HCT116 (cell line): Measurements from ENCODE around the gene ASPHD2. TPM values are rescaled to one million over a fixed set of nuclear protein-coding genes. Genes with fewer than 3 reads are reported as not detected.

Experiments used
- ATAC-seq: fragments of 200-7000 bp; cut with Tn5 transposase; 2 replicates; pipeline ENCODE4 v1.9.1; 2020; ENCODE audit warnings: mild to moderate bottlenecking, moderate library complexity
- BruUV-seq: library from RNA; stranded (reverse); fragments of 400-500 nt; replicated peaks from 2 replicates; lab custom pipeline; 2021; lab: Mats Ljungman, UMichigan
- CTCF ChIA-PET: fragments of 300-600 bp; sonication (Branson Sonifier 250); formaldehyde crosslinking; loops from one replicate; lab custom pipeline; 2021; ENCODE audit warnings: antibody characterized with exemption; lab: Charles Lee
- POLR2A ChIA-PET: fragments of 300-600, 350-600 bp; sonication (Branson Sonifier 250); formaldehyde crosslinking; loops from one replicate; lab custom pipeline; 2021; ENCODE audit warnings: antibody characterized with exemption; lab: Charles Lee
- RAD21 ChIA-PET, 2 experiments: fragments of 300-600 bp; sonication (Branson Sonifier 250); formaldehyde crosslinking; loops; one replicate each; lab custom pipeline; 2023; ENCODE audit warnings: low total read pairs in 2 of 2; ENCODE audit not compliant: uncharacterized antibody in 2 of 2, unreplicated experiment in 2 of 2, low non-redundant PET in 1 of 2; lab: Charles Lee
- DNase-seq: peaks from one replicate; pipeline ENCODE4 v3.0.0-alpha.2; 2010; ENCODE audit warnings: low read depth, low spot score
- H2AFZ ChIP-seq: fragments of 200-600 bp; shearing (Covaris generic), sonication (generic); 2 replicates; pipeline ENCODE4 v1.6.1; 2017; ENCODE audit warnings: low read depth, mixed run types, mixed read lengths, antibody characterized with exemption, low read length; ENCODE audit not compliant: poor library complexity, severe bottlenecking
- H3K27ac ChIP-seq: 2 replicates; pipeline ENCODE4 v1.5.1; 2012; ENCODE audit warnings: low read depth, low read length
- H3K27me3 ChIP-seq: fragments of 200-600 bp; sonication (generic); 2 replicates; pipeline ENCODE4 v1.6.1; 2016; ENCODE audit warnings: mixed run types, low read length, mixed read lengths; ENCODE audit not compliant: insufficient read depth
- H3K36me3 ChIP-seq, 2 experiments: fragments of 200-500 bp in 1 of 2; fragments of 200-600 bp in 1 of 2; sonication (Bioruptor generic) in 1 of 2; sonication (generic) in 1 of 2; 2 replicates each; pipeline versions ENCODE4 v1.5.1 to v1.6.1; 2014 to 2016; ENCODE audit warnings: low read length in 2 of 2, inconsistent platforms in 1 of 2, mixed read lengths in 1 of 2, mixed run types in 1 of 2; ENCODE audit not compliant: insufficient read depth in 2 of 2, control insufficient read depth in 1 of 2
- H3K4me1 ChIP-seq, 2 experiments: fragments of 200-600 bp in 1 of 2; sonication (generic) in 1 of 2; 2 replicates each; pipeline versions ENCODE4 v1.5.1 to v1.6.1; 2012 to 2017; ENCODE audit warnings: low read length in 2 of 2, inconsistent platforms in 1 of 2, mild to moderate bottlenecking in 1 of 2, mixed read lengths in 1 of 2, mixed run types in 1 of 2, moderate library complexity in 1 of 2; ENCODE audit not compliant: insufficient read depth in 2 of 2, control insufficient read depth in 1 of 2
- H3K4me2 ChIP-seq: fragments of 200-600 bp; sonication (generic); 2 replicates; pipeline ENCODE4 v1.6.1; 2017; ENCODE audit warnings: mixed run types, low read length, mixed read lengths
- H3K4me3 ChIP-seq, 2 experiments: fragments of 200-600 bp in 1 of 2; sonication (generic) in 1 of 2; replicated peaks in 1 of 2; 2 replicates each; pipeline ENCODE4 v1.5.1; 2011 to 2016; ENCODE audit warnings: low read length in 2 of 2, control low read depth in 1 of 2, low read depth in 1 of 2, mild to moderate bottlenecking in 1 of 2, mixed read lengths in 1 of 2, mixed run types in 1 of 2
- H3K79me2 ChIP-seq: fragments of 200-600 bp; sonication (generic); 2 replicates; pipeline ENCODE4 v1.6.1; 2017; ENCODE audit warnings: mild to moderate bottlenecking, mixed run types, low read length, moderate library complexity, mixed read lengths; ENCODE audit not compliant: insufficient read depth
- H3K9ac ChIP-seq: fragments of 200-600 bp; sonication (generic); 2 replicates; pipeline ENCODE4 v1.6.1; 2016; ENCODE audit warnings: low read length, mixed read lengths
- H3K9me2 ChIP-seq: fragments of 200-600 bp; sonication (generic), shearing (Covaris generic); 2 replicates; pipeline ENCODE4 v1.6.1; 2017; ENCODE audit warnings: mixed run types, mild to moderate bottlenecking, moderate library complexity; ENCODE audit not compliant: insufficient read depth
- H3K9me3 ChIP-seq, 2 experiments: fragments of 200-500 bp in 1 of 2; fragments of 200-600 bp in 1 of 2; sonication (Bioruptor generic) in 1 of 2; sonication (generic) in 1 of 2; 2 replicates each; pipeline ENCODE4 v1.6.1; 2014 to 2017; ENCODE audit warnings: low read length in 2 of 2, mixed read lengths in 2 of 2, inconsistent platforms in 1 of 2, low read depth in 1 of 2, mild to moderate bottlenecking in 1 of 2, mixed run types in 1 of 2, moderate library complexity in 1 of 2; ENCODE audit not compliant: control insufficient read depth in 1 of 2, insufficient read depth in 1 of 2
- H4K20me1 ChIP-seq: fragments of 200-600 bp; sonication (generic), shearing (Covaris generic); 2 replicates; pipeline ENCODE4 v1.6.1; 2017; ENCODE audit warnings: mixed run types, mild to moderate bottlenecking, moderate library complexity; ENCODE audit not compliant: insufficient read depth
- CEBPB ChIP-seq: IDR thresholded peaks from 2 replicates; pipeline ENCODE4 v1.6.1; 2012; ENCODE audit warnings: low read depth
- EGR1 ChIP-seq: IDR thresholded peaks from 2 replicates; pipeline ENCODE4 v1.6.1; 2012; ENCODE audit warnings: low read depth
- ELF1 ChIP-seq: IDR thresholded peaks from 2 replicates; pipeline ENCODE4 v1.6.1; 2012; ENCODE audit warnings: low read depth, borderline replicate concordance
- EZH2 ChIP-seq: fragments of 200-600 bp; sonication (generic); IDR thresholded peaks from 2 replicates; pipeline ENCODE4 v1.6.1; 2017; ENCODE audit warnings: antibody characterized with exemption, mixed run types
- EZH2phosphoT487 ChIP-seq: fragments of 200-600 bp; IDR thresholded peaks from 2 replicates; pipeline ENCODE4 v1.6.1; 2018; ENCODE audit warnings: antibody characterized with exemption, borderline replicate concordance
- JUND ChIP-seq: IDR thresholded peaks from 2 replicates; pipeline ENCODE4 v1.6.1; 2012
- POLR2AphosphoS5 ChIP-seq: IDR thresholded peaks from 2 replicates; pipeline ENCODE4 v1.6.1; 2011; ENCODE audit warnings: mild to moderate bottlenecking, low read depth, low read length, moderate library complexity
- RAD21 ChIP-seq: IDR thresholded peaks from 2 replicates; pipeline ENCODE4 v1.6.1; 2012; ENCODE audit warnings: low read depth, mild to moderate bottlenecking
- SIN3A ChIP-seq: IDR thresholded peaks from 2 replicates; pipeline ENCODE4 v1.6.1; 2012; ENCODE audit warnings: low read depth
- SP1 ChIP-seq: IDR thresholded peaks from 2 replicates; pipeline ENCODE4 v1.6.1; 2012; ENCODE audit warnings: low read depth
- SRF ChIP-seq: IDR thresholded peaks from 2 replicates; pipeline ENCODE4 v1.6.1; 2012; ENCODE audit warnings: low read depth
- TCF7L2 ChIP-seq: IDR thresholded peaks from 2 replicates; pipeline ENCODE4 v1.7.0; 2011; ENCODE audit warnings: borderline replicate concordance, inconsistent platforms; ENCODE audit not compliant: insufficient read depth, insufficient read length; ENCODE audit errors: extremely low read depth
- YY1 ChIP-seq: IDR thresholded peaks from 2 replicates; pipeline ENCODE4 v1.6.1; 2011; ENCODE audit warnings: low read length, low read depth, moderate library complexity, mild to moderate bottlenecking; ENCODE audit not compliant: insufficient replicate concordance; ENCODE audit errors: extremely low read depth
- ZFX ChIP-seq: fragments of 450-650 bp; IDR thresholded peaks from 2 replicates; pipeline ENCODE4 v1.6.1; 2017
- ZNF274 ChIP-seq: fragments of 200-500 bp; sonication (Bioruptor generic); IDR thresholded peaks from 2 replicates; pipeline ENCODE4 v1.6.1; 2014; ENCODE audit warnings: mild to moderate bottlenecking, low read depth, low read length, inconsistent platforms
- intact Hi-C: fragments of 100-400 bp; cut with micrococcal nuclease; formaldehyde crosslinking; loops from 2 replicates; pipeline ENCODE4 v1.10.0; 2022
- total RNA-seq: library from RNA; stranded (reverse); gene quantifications from one replicate; pipeline ENCODE4 v1.2.1, GENCODE V29; 2021; ENCODE audit not compliant: unreplicated experiment
- TF ChIP-seq, protein P1 (sequence below), 3 experiments: fragments of 200-600 bp in 1 of 3; sonication (generic) in 1 of 3; IDR thresholded peaks in 2 of 3; conservative IDR thresholded peaks in 1 of 3; 2 replicates each; pipeline ENCODE4 v1.5.1; 2012 to 2017; ENCODE audit warnings: low read depth in 2 of 3, low read length in 2 of 3, antibody characterized with exemption in 1 of 3, borderline replicate concordance in 1 of 3, control low read depth in 1 of 3, mild to moderate bottlenecking in 1 of 3, mixed read lengths in 1 of 3, mixed run types in 1 of 3, moderate library complexity in 1 of 3; ENCODE audit not compliant: insufficient read depth in 1 of 3
- TF ChIP-seq, protein P2 (sequence below): IDR thresholded peaks from 2 replicates; pipeline ENCODE4 v1.6.1; 2012
- TF ChIP-seq, protein P3 (sequence below): IDR thresholded peaks from 2 replicates; pipeline ENCODE4 v1.6.1; 2012; ENCODE audit warnings: low read depth
- TF ChIP-seq, protein P4 (sequence below): IDR thresholded peaks from 2 replicates; pipeline ENCODE4 v1.6.1; 2011; ENCODE audit warnings: mild to moderate bottlenecking, low read length, moderate library complexity; ENCODE audit not compliant: insufficient replicate concordance; ENCODE audit errors: extremely low read depth

Gene ASPHD2
- total RNA-seq, 1 experiment from 2014 or later: 4.1 TPM

DNA sequence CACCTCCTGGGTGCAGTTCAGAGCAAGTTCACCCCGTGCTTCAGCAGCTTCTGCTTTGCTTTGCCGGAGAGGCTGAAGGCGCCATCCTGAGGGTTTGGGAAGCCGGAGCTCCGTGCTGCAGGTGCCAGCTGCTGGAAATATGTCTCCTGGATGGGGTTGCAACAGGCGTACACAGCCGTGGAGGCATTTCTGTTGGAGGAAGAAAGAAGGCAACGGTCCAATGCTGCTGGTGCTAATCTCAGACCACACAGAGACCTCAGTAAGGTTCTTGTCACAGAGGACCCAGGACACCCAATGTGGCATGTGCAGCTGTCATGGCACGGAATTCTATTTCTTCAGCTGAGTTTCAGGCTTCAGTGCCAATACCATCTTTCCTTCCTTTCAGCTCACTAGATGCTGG, 24.2 kb downstream of the ASPHD2 start:
- H3K79me2 ChIP-seq: no peaks in the 10 kb centered on the region
- no peak overlapping the region for H3K27ac ChIP-seq
- POLR2A ChIA-PET: no interaction called here

More for the DNA sequence above, 24.2 kb downstream of the ASPHD2 start:
- no peak overlapping the region for H3K4me3 ChIP-seq
- BruUV-seq: no TSS peak
- ChIA-PET CTCF (interaction anchor here (1.3 kb wide), 1 partner anchor 86 kb away, joined by 4 read pairs; no protein-coding TSS in a partner anchor), RAD21 (no interaction called here)
- intact Hi-C loops: no loop called here
- ATAC-seq: no peak
- no peak overlapping the region for H3K9ac ChIP-seq
- TF ChIP-seq CEBPB (no peak), ZNF274 (no peak), EGR1 (no peak), ELF1 (no peak), RAD21 (no peak), SRF (no peak), SIN3A (no peak), JUND (no peak), SP1 (no peak), EZH2phosphoT487 (no peak), EZH2 (no peak), POLR2AphosphoS5 (no peak), ZFX (no peak), TCF7L2 (no peak), YY1 (no peak)
- TF ChIP-seq, protein P1, sequence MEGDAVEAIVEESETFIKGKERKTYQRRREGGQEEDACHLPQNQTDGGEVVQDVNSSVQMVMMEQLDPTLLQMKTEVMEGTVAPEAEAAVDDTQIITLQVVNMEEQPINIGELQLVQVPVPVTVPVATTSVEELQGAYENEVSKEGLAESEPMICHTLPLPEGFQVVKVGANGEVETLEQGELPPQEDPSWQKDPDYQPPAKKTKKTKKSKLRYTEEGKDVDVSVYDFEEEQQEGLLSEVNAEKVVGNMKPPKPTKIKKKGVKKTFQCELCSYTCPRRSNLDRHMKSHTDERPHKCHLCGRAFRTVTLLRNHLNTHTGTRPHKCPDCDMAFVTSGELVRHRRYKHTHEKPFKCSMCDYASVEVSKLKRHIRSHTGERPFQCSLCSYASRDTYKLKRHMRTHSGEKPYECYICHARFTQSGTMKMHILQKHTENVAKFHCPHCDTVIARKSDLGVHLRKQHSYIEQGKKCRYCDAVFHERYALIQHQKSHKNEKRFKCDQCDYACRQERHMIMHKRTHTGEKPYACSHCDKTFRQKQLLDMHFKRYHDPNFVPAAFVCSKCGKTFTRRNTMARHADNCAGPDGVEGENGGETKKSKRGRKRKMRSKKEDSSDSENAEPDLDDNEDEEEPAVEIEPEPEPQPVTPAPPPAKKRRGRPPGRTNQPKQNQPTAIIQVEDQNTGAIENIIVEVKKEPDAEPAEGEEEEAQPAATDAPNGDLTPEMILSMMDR (IDR thresholded peaks at IDR 0.05 in 2 of 3, conservative IDR thresholded peaks at IDR 0.05 in 1 of 3; ENCODE audit: borderline replicate concordance in 1 of 3, insufficient read depth in 1 of 3, low read depth in 2 of 3, low read length in 2 of 3): no peak
- TF ChIP-seq, protein P2, sequence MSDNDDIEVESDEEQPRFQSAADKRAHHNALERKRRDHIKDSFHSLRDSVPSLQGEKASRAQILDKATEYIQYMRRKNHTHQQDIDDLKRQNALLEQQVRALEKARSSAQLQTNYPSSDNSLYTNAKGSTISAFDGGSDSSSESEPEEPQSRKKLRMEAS: no peak
- TF ChIP-seq, protein P3, sequence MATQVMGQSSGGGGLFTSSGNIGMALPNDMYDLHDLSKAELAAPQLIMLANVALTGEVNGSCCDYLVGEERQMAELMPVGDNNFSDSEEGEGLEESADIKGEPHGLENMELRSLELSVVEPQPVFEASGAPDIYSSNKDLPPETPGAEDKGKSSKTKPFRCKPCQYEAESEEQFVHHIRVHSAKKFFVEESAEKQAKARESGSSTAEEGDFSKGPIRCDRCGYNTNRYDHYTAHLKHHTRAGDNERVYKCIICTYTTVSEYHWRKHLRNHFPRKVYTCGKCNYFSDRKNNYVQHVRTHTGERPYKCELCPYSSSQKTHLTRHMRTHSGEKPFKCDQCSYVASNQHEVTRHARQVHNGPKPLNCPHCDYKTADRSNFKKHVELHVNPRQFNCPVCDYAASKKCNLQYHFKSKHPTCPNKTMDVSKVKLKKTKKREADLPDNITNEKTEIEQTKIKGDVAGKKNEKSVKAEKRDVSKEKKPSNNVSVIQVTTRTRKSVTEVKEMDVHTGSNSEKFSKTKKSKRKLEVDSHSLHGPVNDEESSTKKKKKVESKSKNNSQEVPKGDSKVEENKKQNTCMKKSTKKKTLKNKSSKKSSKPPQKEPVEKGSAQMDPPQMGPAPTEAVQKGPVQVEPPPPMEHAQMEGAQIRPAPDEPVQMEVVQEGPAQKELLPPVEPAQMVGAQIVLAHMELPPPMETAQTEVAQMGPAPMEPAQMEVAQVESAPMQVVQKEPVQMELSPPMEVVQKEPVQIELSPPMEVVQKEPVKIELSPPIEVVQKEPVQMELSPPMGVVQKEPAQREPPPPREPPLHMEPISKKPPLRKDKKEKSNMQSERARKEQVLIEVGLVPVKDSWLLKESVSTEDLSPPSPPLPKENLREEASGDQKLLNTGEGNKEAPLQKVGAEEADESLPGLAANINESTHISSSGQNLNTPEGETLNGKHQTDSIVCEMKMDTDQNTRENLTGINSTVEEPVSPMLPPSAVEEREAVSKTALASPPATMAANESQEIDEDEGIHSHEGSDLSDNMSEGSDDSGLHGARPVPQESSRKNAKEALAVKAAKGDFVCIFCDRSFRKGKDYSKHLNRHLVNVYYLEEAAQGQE: no peak
- TF ChIP-seq, protein P4, sequence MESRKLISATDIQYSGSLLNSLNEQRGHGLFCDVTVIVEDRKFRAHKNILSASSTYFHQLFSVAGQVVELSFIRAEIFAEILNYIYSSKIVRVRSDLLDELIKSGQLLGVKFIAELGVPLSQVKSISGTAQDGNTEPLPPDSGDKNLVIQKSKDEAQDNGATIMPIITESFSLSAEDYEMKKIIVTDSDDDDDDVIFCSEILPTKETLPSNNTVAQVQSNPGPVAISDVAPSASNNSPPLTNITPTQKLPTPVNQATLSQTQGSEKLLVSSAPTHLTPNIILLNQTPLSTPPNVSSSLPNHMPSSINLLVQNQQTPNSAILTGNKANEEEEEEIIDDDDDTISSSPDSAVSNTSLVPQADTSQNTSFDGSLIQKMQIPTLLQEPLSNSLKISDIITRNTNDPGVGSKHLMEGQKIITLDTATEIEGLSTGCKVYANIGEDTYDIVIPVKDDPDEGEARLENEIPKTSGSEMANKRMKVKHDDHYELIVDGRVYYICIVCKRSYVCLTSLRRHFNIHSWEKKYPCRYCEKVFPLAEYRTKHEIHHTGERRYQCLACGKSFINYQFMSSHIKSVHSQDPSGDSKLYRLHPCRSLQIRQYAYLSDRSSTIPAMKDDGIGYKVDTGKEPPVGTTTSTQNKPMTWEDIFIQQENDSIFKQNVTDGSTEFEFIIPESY: no peak
- no peak overlapping the region for H3K4me2 ChIP-seq
- no peaks in the 10 kb centered on the region for H4K20me1 ChIP-seq
- peaks cover 3 to 8% of the 10 kb centered on the region in 2 experiments; a peak in 3 of 4 replicates for H3K36me3 ChIP-seq
- no peaks in the 10 kb centered on the region for H3K9me2 ChIP-seq
- no peaks in the 10 kb centered on the region for H3K9me3 ChIP-seq
- no peak overlapping the region for H2AFZ ChIP-seq
- no peak for DNase-seq
- no peaks in the 10 kb centered on the region for H3K27me3 ChIP-seq
- no peaks in the 10 kb centered on the region for H3K4me1 ChIP-seq
